Gastroesophageal sphincter (tissue), 4 donors: ENCODE data around the gene TBL2. TPM values are rescaled to one million over a fixed set of nuclear protein-coding genes. Genes with fewer than 3 reads are reported as not detected.

ENCODE experiments used
- ATAC-seq: fragments of 150-250 bp; one replicate; pipeline ENCODE4 v1.9.1; 2016; ENCODE audit warnings: mild to moderate bottlenecking, moderate library complexity
- H3K27ac ChIP-seq, 4 donors: fragments of 200-600 bp; sonication (generic) in 3 of 4; 1 replicate in 3 of 4; 2 replicates in 1 of 4; pipeline ENCODE4 v1.5.1; 2016 to 2019
- H3K27me3 ChIP-seq: fragments of 200-600 bp; sonication (generic); one replicate; pipeline ENCODE4 v1.5.1; 2019
- H3K36me3 ChIP-seq, 2 donors: fragments of 200-600 bp; sonication (generic); one replicate each; pipeline ENCODE4 v1.5.1; 2019; ENCODE audit warnings: control low read depth in 1 of 2
- H3K4me1 ChIP-seq, 3 donors: fragments of 200-600 bp; sonication (generic); 1 replicate in 2 of 3; 2 replicates in 1 of 3; pipeline ENCODE4 v1.5.1; 2016 to 2019; ENCODE audit warnings: control low read depth in 2 of 3
- H3K4me3 ChIP-seq, 2 donors: fragments of 200-600 bp; sonication (generic); one replicate each; pipeline ENCODE4 v1.5.1; 2019; ENCODE audit warnings: mild to moderate bottlenecking in 1 of 2, moderate library complexity in 1 of 2
- H3K9me3 ChIP-seq, 3 donors: fragments of 200-600 bp; sonication (generic); one replicate each; pipeline ENCODE4 v1.5.1; 2017 to 2019; ENCODE audit warnings: control low read depth in 2 of 3
- CTCF ChIP-seq, 4 experiments: fragments of 200-600 bp in 2 of 4; fragments of 450-650 bp in 2 of 4; sonication (generic) in 1 of 4; IDR thresholded peaks; one replicate each; pipeline ENCODE4 v1.5.1; 2017 to 2019; ENCODE audit warnings: antibody characterized with exemption in 4 of 4, mild to moderate bottlenecking in 2 of 4, moderate library complexity in 2 of 4
- EP300 ChIP-seq: sonication (generic); formaldehyde crosslinking; IDR thresholded peaks from one replicate; pipeline ENCODE4 v1.6.1; 2017; ENCODE audit warnings: antibody characterized with exemption, mild to moderate bottlenecking
- POLR2A ChIP-seq, 2 donors: fragments of 450-650 bp; IDR thresholded peaks; one replicate each; pipeline ENCODE4 v1.6.1; 2017; ENCODE audit warnings: antibody characterized with exemption in 2 of 2, mild to moderate bottlenecking in 2 of 2, moderate library complexity in 1 of 2
- POLR2AphosphoS5 ChIP-seq: sonication (generic); formaldehyde crosslinking; IDR thresholded peaks from one replicate; pipeline ENCODE4 v1.6.1; 2017; ENCODE audit warnings: antibody characterized with exemption
- WGBS, 2 donors: methylation state at CpG; one replicate each; pipeline ENCODE4 v1.1.5; 2018; ENCODE audit warnings: low coverage in 1 of 2; 5-methylcytosine and 5-hydroxymethylcytosine counted together
- total RNA-seq, 4 donors: library from RNA; depleted of rRNA; stranded (reverse); fragments of >200 nt; gene quantifications; one replicate each; pipeline ENCODE4 v1.1.0, GENCODE V29; 2016

TBL2 gene
- total RNA-seq, 4 donors from 2014 or later: 19.1 to 32.5 (median 28.9) TPM

- peak; percentile 99 for ATAC-seq
- H3K27me3 ChIP-seq: no peaks in the 10 kb centered on the region
- H3K27ac ChIP-seq: peak within 1 kb of the TSS; percentile 80 to 98 (median 96)
- peak within 1 kb of the TSS; percentile 84 to 98 for H3K4me3 ChIP-seq
- peaks cover 0 to 53% (median 26%) of the 10 kb centered on the region in 3 donors for H3K4me1 ChIP-seq
- no peaks in the 10 kb centered on the region for H3K9me3 ChIP-seq
- peak in 2 of 4 experiments; percentile 17 to 19 for TF ChIP-seq CTCF (IDR thresholded peaks at IDR 0.05)
- TF ChIP-seq POLR2A (IDR thresholded peaks at IDR 0.05): peak in 1 of 2 donors; percentile 19
- no peak for TF ChIP-seq EP300
- peak; percentile 57 for TF ChIP-seq POLR2AphosphoS5
- 0% methylated on average over 11 of the region's 71 CpGs; no CpG with 5 or more reads in 1 of the 2 donors for WGBS, 2 donors
- H3K36me3 ChIP-seq: peaks cover 0 to 4% of the 10 kb centered on the region in 2 donors
These were observed 56.1 kb downstream of the TBL2 start, which contains the start of gene BAZ1B for GRCh38 chr7:73522105-73522872. TSS of gene BAZ1B (minus strand) at chr7:73522293. CDS start at chr7:73521933, 360 bp downstream.

GRCh38 chr7:73521636-73522104 lies 56.7 kb downstream of the TBL2 start:
- Histone ChIP-seq H3K27ac (peak overlapping the region; percentile 80 to 98 (median 96)), H3K4me3 (peak overlapping the region; percentile 84 to 98), H3K4me1 (peaks cover 0 to 56% (median 30%) of the 10 kb centered on the region in 3 donors), H3K36me3 (peaks cover 0 to 10% of the 10 kb centered on the region in 2 donors), H3K9me3 (no peaks in the 10 kb centered on the region), H3K27me3 (no peaks in the 10 kb centered on the region)
- ATAC-seq: peak; percentile 75
- no CpG with 5 or more reads among the region's 62 CpGs for WGBS, 2 donors
- TF ChIP-seq POLR2AphosphoS5 (no peak), CTCF (IDR thresholded peaks at IDR 0.05) (no peak), POLR2A (IDR thresholded peaks at IDR 0.05) (peak; percentile 32 to 50), EP300 (no peak)

GRCh38 chr7:73520673-73521635 lies 57.4 kb downstream of the TBL2 start:
- H3K36me3 ChIP-seq: peaks cover 0 to 17% of the 10 kb centered on the region in 2 donors
- H3K27ac ChIP-seq: peak overlapping the region; percentile 80 to 98 (median 96)
- H3K4me3 ChIP-seq: peak overlapping the region; percentile 84 to 98
- no peak for ATAC-seq
- H3K4me1 ChIP-seq: peaks cover 0 to 62% (median 30%) of the 10 kb centered on the region in 3 donors
- no peaks in the 10 kb centered on the region for H3K27me3 ChIP-seq
- no peaks in the 10 kb centered on the region for H3K9me3 ChIP-seq
- no peak for TF ChIP-seq CTCF (IDR thresholded peaks at IDR 0.05)
- no peak for TF ChIP-seq EP300
- no peak for TF ChIP-seq POLR2A (IDR thresholded peaks at IDR 0.05)
- 0% methylated on average over 9 to 20 of the region's 36 CpGs for WGBS, 2 donors

- Histone ChIP-seq H3K4me1 (peaks cover 0 to 69% (median 30%) of the 10 kb centered on the region in 3 donors), H3K27me3 (no peaks in the 10 kb centered on the region), H3K36me3 (peaks cover 0 to 26% of the 10 kb centered on the region in 2 donors), H3K27ac (peak overlapping the region; percentile 80 to 98 (median 96)), H3K4me3 (peak overlapping the region; percentile 84 to 98), H3K9me3 (no peaks in the 10 kb centered on the region)
- 6 to 42% methylated on average over 4 to 7 of the region's 18 CpGs for WGBS, 2 donors
- no peak for ATAC-seq
- no peak for TF ChIP-seq EP300
- TF ChIP-seq POLR2AphosphoS5: no peak
- no peak for TF ChIP-seq CTCF (IDR thresholded peaks at IDR 0.05)
- TF ChIP-seq POLR2A (IDR thresholded peaks at IDR 0.05): no peak
These were observed 58.3 kb downstream of the TBL2 start for GRCh38 chr7:73519867-73520672.
